HG02938 (cell line): ENCODE data around the gene CLCN7.
"Not testable (repeated sequence)": the region's sequence is repeated elsewhere in the genome, so short reads cannot be mapped to it uniquely, and the experiment has no call there.

Experiments
- ATAC-seq: cut with Tn5 transposase; IDR thresholded peaks from one replicate; pipeline ENCODE4 v1.9.1; 2021; ENCODE audit warnings: mild to moderate bottlenecking, moderate library complexity; ENCODE audit not compliant: unreplicated experiment

CLCN7 gene

GRCh38 chr16:1488619-1489018 lies 13.8 kb upstream of the CLCN7 start, which contains the start of gene PTX4:
Gene PTX4, minus strand, starts transcription at chr16:1488944. Its CDS starts 35 bp downstream, at chr16:1488909.
- ATAC-seq: no peak

DNA sequence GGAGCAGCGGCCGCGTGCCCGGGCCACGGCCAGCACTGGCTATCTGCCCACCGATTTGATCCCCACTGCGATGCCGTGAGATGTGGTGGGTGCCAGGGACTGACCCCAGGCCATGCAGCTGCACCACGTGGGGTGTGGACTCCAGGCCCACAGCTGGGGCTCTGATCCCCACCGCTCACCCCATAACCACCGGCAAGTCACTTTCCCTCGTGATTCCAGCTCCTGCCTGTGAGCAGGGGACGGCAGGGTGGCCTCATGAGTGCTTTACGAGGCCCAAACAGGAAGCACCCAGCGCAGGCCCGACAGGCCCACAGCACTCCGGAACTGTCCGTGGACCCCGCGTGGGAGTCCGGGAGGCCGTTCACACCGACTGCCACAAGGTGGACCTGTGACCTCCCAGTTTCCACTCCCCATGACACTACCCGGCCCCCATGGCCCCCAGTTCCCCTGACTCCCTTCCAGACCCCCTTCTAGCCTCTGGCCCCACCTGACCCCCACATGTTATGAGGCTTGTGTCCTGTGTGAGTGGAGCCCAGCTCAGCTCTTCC lies 13.3 kb upstream of the CLCN7 start:
- ATAC-seq: no peak

DNA sequence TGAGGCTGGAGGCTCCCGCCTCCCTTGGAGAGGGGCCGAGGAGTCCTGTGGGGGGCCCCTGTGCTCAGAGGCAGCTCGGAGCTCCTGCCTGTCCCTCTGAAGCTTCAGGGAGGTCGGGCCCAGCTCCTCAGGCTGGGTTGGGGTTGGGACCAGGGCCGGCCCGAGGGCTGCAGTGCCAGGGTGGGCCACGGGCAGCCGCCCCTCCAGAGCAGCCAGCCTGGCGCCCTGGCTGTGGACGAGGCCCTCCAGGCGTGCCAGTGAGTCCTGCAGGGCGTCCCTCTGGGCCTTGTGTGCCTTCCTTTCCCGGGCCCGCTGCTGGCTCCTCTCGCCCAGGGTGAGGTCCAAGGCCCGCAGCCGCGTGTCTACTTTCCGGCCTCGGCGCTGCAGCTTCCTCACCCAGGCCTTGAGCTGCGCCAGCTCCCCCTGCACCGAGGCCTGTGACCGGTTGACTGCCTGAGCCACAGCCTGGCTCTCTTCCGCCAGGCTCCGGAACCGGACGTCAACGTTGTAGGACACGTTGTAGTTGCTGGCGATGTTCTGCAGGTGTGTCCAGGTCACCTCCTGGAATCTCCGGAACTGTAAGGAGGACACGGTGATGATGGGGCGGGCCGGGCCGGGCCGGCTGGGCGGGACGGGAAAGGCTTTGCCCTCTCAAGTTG lies 12.7 kb upstream of the CLCN7 start:
- no peak for ATAC-seq

DNA sequence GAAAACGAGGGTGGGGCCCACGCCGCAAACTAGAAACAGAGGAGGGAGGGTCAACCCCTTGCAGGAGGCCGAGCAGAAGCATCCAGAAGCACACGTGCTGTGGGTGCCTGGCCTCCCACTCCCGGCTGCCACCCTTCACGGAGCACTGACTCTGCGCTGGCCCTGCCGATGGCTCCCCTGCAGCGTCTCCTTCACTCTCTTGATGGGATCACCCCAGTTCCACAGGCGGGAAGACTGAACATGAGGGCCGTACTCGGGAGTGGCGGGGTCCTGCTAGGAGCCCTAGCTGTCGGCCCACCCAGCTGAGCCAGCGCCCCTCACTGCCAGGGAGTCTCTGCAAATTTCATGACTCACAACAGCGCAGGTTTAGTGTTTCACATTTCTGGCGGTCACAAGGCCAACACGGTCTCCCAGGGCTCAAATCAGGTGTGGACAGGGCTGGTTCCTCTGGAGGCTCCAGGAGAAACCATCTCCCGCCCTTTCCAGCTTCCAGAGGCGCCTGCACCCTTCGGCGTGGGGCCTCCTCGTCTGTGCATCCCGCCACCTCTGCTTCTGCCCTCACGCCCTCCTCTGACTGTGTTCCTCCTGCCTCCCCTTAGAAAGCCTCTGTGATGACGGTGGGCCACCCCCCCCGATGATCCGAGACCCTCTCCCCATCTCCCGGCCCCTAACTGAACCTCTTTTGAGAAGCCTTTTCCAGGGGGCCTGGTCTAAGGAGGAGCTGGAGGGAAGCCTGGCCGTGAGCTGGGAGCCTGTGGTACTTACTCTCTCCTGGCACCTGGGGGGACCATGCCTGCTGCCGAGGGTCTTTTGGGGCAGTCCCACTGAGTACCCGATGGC lies 11.9 kb upstream of the CLCN7 start:
- no peak for ATAC-seq

DNA sequence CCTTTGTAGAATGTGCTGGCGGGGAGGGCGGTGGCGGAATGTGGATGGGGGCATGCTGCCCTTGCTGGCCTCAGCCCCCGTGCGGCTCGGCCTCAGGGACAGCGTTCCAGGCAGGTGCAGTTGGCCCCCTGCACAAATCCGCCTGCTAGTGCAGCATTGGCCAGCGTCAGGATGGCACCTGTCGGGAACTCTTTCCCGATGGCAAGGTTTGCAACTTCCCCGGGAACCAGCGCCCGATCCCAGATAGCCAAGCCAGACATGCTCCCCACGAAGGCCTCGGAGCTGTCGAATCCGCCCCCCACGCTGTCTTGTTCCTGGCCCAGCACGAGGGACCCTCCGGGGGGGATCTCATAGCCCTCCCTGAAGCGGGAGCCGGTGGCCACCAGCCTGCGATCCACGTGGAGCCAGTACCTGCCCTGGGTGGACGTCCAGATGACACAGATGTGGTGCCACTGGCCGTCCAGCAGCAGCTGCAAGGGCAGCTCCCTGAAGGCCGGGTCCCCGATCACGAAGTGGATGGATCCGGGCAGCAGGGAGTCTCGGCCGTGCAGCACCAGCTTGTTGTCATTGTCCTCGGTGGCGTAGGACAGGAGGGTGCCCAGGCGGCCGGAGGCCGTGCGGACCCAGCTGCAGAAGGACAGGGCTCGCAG lies 11.1 kb upstream of the CLCN7 start:
- no peak for ATAC-seq

GRCh38 chr16:1481906-1482835 lies 7.3 kb upstream of the CLCN7 start:
- no peak for ATAC-seq

DNA sequence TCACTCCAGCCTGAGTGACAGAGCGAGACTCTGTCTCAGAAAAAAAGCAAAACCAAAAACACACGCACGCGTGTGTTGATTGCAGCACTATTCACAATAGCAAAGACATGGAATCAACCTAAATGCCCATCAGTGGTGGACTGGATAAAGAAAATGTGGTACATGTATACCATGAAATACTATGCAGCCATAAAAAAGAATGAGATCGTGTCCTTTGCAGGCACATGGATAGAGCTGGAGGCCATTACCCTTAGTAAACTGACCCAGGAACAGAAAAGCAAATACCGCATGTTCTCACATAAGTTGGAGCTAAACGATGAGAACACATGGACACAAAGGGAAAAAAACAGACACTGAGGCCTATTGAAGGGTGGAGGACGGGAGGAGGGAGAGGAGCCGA lies 4.1 kb upstream of the CLCN7 start:
- ATAC-seq: not testable (repeated sequence)

DNA sequence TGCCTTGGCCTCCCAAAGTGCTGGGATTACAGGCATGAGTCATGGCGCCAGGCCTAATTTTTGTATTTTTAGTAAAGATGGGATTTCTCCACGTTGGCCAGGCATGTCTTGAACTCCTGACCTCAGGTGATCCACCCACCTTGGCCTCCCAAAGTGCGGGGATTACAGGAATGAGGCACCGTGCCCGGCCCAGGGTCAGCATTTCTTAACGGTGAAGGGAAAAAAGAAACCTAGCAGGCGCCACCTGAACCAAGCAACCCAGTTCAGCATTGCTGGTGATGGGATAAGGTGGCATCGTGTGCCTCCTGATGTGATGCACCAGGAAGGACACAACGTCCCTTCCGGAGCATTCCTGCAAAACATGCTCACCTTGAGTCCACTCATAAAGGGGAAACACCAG lies 2.2 kb upstream of the CLCN7 start:
- ATAC-seq: no peak

DNA sequence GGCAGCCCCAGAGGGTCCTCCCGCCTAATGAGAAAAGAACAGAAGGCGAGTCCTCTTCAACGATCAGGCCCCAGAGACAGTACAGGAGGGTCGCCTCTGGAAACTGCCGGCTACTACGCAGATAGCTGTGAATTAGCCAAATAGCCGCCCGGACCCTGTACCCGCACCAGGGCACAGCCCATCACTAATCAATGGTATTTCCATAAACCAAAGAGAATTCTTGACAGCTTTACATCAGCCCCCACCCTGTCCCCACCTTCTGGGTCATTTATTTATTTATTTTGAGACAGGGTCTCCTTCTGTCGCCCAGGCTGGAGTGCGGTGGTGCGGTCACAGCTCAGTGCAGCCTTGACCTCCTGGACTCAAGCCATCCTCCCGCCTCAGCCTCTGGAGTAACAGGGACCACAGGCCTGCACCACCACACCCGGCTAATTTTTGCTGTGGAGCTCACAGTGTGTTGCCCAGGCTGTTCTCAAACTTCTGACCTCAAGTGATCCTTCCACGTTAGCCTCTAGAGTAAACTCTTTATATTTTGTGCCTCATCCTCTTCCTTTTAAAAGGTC lies 805 bp upstream of the CLCN7 start:
- no peak for ATAC-seq

GRCh38 chr16:1474082-1474795 lies 589 bp downstream of the CLCN7 start:
- no peak for ATAC-seq

GRCh38 chr16:1472974-1473373 lies 1.9 kb downstream of the CLCN7 start:
- ATAC-seq: no peak

- ATAC-seq: no peak
Measured at GRCh38 chr16:1471569-1472194, 3.1 kb downstream of the CLCN7 start.

GRCh38 chr16:1470481-1471251 lies 4.2 kb downstream of the CLCN7 start:
- no peak for ATAC-seq

- ATAC-seq: no peak
Measured at GRCh38 chr16:1469693-1470201, 5.1 kb downstream of the CLCN7 start.

- not testable (repeated sequence) for ATAC-seq
Measured at GRCh38 chr16:1469141-1469540, 5.7 kb downstream of the CLCN7 start.

DNA sequence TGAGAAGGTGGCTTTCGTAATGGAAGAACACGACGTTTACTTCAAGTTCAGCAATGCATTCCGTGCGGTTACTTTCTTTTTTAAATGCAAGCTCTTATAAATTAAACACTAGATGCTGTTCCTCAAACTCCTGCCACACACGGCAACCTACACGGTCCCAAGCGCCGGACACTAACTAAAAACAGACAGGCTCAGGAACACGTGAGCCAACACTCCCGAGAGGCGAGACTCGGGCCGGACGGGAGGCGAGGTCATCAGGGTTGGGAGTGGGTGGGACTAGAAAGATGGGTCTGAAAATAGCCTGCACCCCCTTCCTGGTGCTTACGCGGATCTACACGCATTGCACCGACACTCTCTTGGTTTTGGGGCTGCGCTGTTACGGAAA lies 6.4 kb downstream of the CLCN7 start:
- no peak for ATAC-seq

DNA sequence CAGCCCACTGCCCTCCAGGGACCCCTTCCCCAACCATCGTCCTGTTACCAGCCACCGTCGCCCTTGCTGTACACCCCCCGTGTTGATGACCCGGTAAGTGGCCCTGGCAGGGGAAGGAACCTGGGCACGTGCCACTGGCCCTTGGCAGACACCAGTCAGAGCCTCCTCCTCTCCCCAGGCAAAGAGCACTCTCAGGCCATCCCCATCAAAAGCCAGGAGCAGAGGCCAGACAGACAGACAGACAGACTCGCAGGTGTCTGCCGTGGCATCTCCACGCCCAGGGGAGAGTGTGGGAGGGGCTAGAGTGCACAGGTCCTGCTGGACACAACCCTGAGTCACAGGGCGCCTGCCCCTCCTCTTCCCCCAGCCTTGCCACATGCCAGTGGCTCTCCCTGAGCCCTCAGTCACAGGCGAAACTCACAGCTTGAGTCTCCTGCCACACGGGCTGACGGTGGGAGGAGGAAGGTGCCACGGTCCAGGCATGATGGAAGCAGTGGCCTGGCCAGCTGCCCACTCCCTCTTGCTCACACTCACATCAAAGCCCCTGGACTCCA lies 7.8 kb downstream of the CLCN7 start:
- no peak for ATAC-seq

DNA sequence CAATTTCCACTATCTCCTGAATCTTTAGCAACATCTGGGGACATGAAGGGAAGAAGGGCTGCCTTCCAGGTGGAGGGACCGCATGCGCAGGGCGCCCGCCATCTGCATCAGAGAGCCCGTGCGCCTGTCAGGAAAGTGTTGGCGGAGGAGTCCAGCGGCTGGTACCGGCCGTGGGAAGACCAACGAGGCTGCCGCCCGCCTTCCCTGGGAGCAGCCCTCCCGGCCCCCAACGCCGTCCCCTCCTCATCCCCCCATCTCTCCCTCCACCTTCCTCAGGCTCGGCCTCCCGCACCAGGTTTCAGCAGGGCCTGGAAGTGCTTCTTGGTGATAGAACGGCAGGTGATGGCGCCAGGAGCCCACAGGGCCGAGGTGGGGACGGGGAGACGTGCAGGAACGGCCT lies 8.8 kb downstream of the CLCN7 start:
- no peak for ATAC-seq
